Astrocyte of the cerebellum (primary cell): ENCODE measurements around the gene IFNAR1.

ENCODE experiments used
- DNase-seq: peaks from one replicate; pipeline ENCODE4 v3.0.0-alpha.2; 2011; ENCODE audit warnings: low read depth
- H3K4me3 ChIP-seq: 2 replicates; pipeline ENCODE4 v1.5.1; 2011; ENCODE audit warnings: mild to moderate bottlenecking, low read depth, low read length, moderate library complexity
- CTCF ChIP-seq: IDR thresholded peaks from 2 replicates; pipeline ENCODE4 v1.5.1; 2012; ENCODE audit warnings: low read length, low read depth, moderate library complexity, mild to moderate bottlenecking; ENCODE audit errors: missing control alignments
- in situ Hi-C: cut with HindIII; loops from 2 replicates; pipeline ENCODE4 v1.10.0; 2017; ENCODE audit warnings: low sequenced_read_pairs

The IFNAR1 gene

GRCh38 chr21:33286600-33287456, 37.9 kb upstream of the IFNAR1 start:
- no peak for TF ChIP-seq CTCF
- H3K4me3 ChIP-seq, result no peak overlapping the region
- peak; percentile 57 for DNase-seq
- in situ Hi-C loops, result no loop called here

DNA sequence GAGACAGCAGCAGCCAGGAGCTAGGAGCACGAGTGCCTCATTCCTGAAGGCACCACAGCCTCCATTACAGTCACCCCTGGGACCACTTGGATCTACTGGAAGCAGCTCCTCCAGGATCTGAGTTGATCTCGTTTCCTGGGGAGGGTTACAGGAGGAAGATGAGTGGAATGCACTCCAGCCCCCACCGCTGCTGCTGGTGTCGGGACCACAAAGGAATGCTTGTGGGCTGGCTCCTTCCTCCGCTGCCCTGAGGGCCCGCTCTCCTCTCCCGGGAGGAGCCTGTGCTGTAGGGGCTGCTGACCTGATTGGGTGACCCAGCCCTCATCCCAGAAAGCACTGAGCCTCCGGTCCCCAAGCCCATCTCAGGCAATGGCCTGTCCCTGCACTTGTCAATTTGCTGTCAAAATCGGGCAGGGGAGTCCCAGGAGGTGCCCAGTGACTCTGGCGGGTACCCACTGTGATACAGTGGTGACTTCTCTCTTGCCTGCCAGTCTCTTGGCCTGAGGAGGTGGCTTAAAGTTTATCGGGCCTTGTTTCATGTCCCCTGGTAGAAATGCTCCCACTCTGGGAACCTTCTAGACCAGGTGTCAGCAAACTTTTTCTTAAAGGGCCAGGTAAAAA, 35.5 kb upstream of the IFNAR1 start:
- in situ Hi-C loops, result no loop called here
- no peak overlapping the region for H3K4me3 ChIP-seq
- no peak for TF ChIP-seq CTCF
- DNase-seq, result peak; percentile 37

GRCh38 chr21:33290441-33290840, 34.3 kb upstream of the IFNAR1 start:
- DNase-seq, result no peak
- in situ Hi-C loops, result no loop called here
- no peak overlapping the region for H3K4me3 ChIP-seq
- no peak for TF ChIP-seq CTCF

- in situ Hi-C loops, result no loop called here
- H3K4me3 ChIP-seq, result no peak overlapping the region
- no peak for DNase-seq
- TF ChIP-seq CTCF, result no peak
These were observed 33.1 kb upstream of the IFNAR1 start for GRCh38 chr21:33291686-33292085.

- in situ Hi-C loops, result no loop called here
- TF ChIP-seq CTCF, result no peak
- DNase-seq, result no peak
- no peak overlapping the region for H3K4me3 ChIP-seq
These were observed 32.0 kb upstream of the IFNAR1 start for GRCh38 chr21:33292724-33293123.

DNA sequence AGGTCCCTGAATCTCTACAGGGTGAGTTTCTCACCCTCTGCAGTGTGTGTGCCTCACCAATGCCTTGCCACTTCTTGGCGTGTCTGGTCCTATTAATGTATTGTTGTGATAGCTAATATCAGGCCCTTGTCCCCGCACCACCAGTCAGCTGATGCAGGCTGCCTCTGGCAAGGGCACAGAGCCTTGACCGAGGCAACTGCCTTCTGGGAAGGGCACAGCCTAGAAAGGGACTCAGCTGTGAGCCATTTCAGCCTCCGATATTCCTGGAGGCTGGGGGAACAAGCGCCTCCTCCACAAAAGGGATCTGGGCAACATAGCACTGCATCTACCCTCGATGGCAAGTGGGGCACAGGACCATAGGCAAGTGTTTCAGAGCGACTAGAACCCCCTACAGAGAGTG, 31.6 kb upstream of the IFNAR1 start:
- in situ Hi-C loops, result no loop called here
- no peak for TF ChIP-seq CTCF
- no peak overlapping the region for H3K4me3 ChIP-seq
- DNase-seq, result no peak
